ENCODE results near the gene MAPKAPK3.

DNA sequence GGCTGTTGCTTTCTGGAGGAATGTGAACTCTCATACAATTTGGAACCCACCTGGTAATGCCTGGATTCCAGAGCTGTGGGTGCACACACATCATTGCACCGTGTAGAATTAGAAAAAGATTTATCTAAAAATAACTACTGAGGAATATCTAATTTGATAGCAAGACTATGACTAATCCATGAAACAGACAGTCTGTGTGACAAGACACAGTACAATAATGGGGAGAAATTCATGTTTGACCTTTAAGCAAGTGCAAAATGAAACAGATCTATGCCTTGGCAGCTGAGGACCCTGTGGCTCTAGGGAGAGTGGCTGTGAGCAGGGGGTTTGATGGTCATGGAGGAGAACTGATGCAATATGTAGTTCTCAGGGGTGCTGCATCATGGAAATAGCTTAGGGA is 49.9 kb downstream of the MAPKAPK3 start:
- TF ChIP-seq, protein P1, sequence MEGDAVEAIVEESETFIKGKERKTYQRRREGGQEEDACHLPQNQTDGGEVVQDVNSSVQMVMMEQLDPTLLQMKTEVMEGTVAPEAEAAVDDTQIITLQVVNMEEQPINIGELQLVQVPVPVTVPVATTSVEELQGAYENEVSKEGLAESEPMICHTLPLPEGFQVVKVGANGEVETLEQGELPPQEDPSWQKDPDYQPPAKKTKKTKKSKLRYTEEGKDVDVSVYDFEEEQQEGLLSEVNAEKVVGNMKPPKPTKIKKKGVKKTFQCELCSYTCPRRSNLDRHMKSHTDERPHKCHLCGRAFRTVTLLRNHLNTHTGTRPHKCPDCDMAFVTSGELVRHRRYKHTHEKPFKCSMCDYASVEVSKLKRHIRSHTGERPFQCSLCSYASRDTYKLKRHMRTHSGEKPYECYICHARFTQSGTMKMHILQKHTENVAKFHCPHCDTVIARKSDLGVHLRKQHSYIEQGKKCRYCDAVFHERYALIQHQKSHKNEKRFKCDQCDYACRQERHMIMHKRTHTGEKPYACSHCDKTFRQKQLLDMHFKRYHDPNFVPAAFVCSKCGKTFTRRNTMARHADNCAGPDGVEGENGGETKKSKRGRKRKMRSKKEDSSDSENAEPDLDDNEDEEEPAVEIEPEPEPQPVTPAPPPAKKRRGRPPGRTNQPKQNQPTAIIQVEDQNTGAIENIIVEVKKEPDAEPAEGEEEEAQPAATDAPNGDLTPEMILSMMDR (IDR thresholded peaks at IDR 0.05 in 8 of 11, conservative IDR thresholded peaks at IDR 0.05 in 3 of 11), result no peak
- TF ChIP-seq POLR2A (IDR thresholded peaks at IDR 0.05) (no peak), POLR2AphosphoS5 (IDR thresholded peaks at IDR 0.05) (no peak)

All from spleen (tissue), 7 donors.